OCI-LY7 (cell line): Measurements from ENCODE around the gene ANKMY1. TPM values are rescaled to one million over a fixed set of nuclear protein-coding genes. Genes with fewer than 3 reads are reported as not detected.

Source experiments
- BruUV-seq: library from RNA; stranded (reverse); fragments of 400-500 nt; replicated peaks from 2 replicates; lab custom pipeline; 2021; lab: Mats Ljungman, UMichigan
- CTCF ChIA-PET: fragments of 300-600 bp; sonication (Branson Sonifier 250); formaldehyde crosslinking; loops from one replicate; lab custom pipeline; 2022; ENCODE audit warnings: antibody characterized with exemption; ENCODE audit not compliant: unreplicated experiment; lab: Charles Lee
- POLR2A ChIA-PET: fragments of 300-600 bp; sonication (Branson Sonifier 250); formaldehyde crosslinking; loops from one replicate; lab custom pipeline; 2022; ENCODE audit warnings: antibody characterized with exemption; lab: Charles Lee
- DNase-seq: peaks from one replicate; pipeline ENCODE4 v3.0.0-alpha.2; 2015; ENCODE audit warnings: low spot score
- H2AFZ ChIP-seq: fragments of 200-600 bp; sonication (generic), shearing (Covaris generic); 2 replicates; pipeline ENCODE4 v1.6.1; 2014; ENCODE audit warnings: mild to moderate bottlenecking, antibody characterized with exemption, low read length, moderate library complexity
- H3K27ac ChIP-seq: fragments of 200-600 bp; sonication (generic); 2 replicates; pipeline ENCODE4 v1.5.1; 2014; ENCODE audit warnings: mixed run types, low read depth, mild to moderate bottlenecking, moderate library complexity, low read length, inconsistent platforms; ENCODE audit not compliant: poor library complexity, severe bottlenecking
- H3K36me3 ChIP-seq: fragments of 200-600 bp; sonication (generic); 2 replicates; pipeline ENCODE4 v1.6.1; 2014; ENCODE audit warnings: mild to moderate bottlenecking, antibody characterized with exemption, low read length, moderate library complexity, mixed read lengths; ENCODE audit not compliant: insufficient read depth
- H3K4me1 ChIP-seq: fragments of 200-600 bp; sonication (generic); 2 replicates; pipeline ENCODE4 v1.5.1; 2014; ENCODE audit warnings: mild to moderate bottlenecking, low read length; ENCODE audit not compliant: insufficient read depth, poor library complexity, severe bottlenecking
- H3K4me2 ChIP-seq: fragments of 200-600 bp; sonication (generic); 2 replicates; pipeline ENCODE4 v1.6.1; 2014; ENCODE audit warnings: mild to moderate bottlenecking, low read length
- H3K4me3 ChIP-seq: fragments of 200-600 bp; sonication (generic); 2 replicates; pipeline ENCODE4 v1.5.1; 2014; ENCODE audit warnings: mild to moderate bottlenecking, low read depth, low read length; ENCODE audit not compliant: poor library complexity, severe bottlenecking
- H3K79me2 ChIP-seq: fragments of 200-600 bp; sonication (generic); 2 replicates; pipeline ENCODE4 v1.6.1; 2016; ENCODE audit warnings: low read depth, mild to moderate bottlenecking, low read length, moderate library complexity, mixed read lengths; ENCODE audit not compliant: insufficient read depth
- H3K9me2 ChIP-seq: fragments of 200-600 bp; sonication (generic); 2 replicates; pipeline ENCODE4 v1.6.1; 2016; ENCODE audit warnings: mild to moderate bottlenecking, low read length, mixed read lengths; ENCODE audit not compliant: insufficient read depth
- H3K9me3 ChIP-seq: fragments of 200-600 bp; sonication (generic); 2 replicates; pipeline ENCODE4 v1.6.1; 2014; ENCODE audit warnings: mild to moderate bottlenecking, mixed run types, low read length, mixed read lengths
- H4K20me1 ChIP-seq: fragments of 200-600 bp; sonication (generic); 2 replicates; pipeline ENCODE4 v1.6.1; 2014; ENCODE audit warnings: mild to moderate bottlenecking, antibody characterized with exemption, low read length, moderate library complexity, mixed read lengths; ENCODE audit not compliant: insufficient read depth
- EZH2phosphoT487 ChIP-seq: fragments of 200-600 bp; sonication (generic); IDR thresholded peaks from 2 replicates; pipeline ENCODE4 v1.6.1; 2018; ENCODE audit warnings: low read depth, borderline replicate concordance, mild to moderate bottlenecking, mixed run types, antibody characterized with exemption, low read length, moderate library complexity, mixed read lengths
- intact Hi-C: fragments of 100-400 bp; cut with micrococcal nuclease; formaldehyde crosslinking; loops from one replicate; pipeline ENCODE4 v1.10.0; 2022; ENCODE audit not compliant: unreplicated experiment
- total RNA-seq, 2 experiments: library from RNA; depleted of rRNA in 1 of 2; stranded (reverse); fragments of >200 nt in 1 of 2; shearing (Covaris generic) in 1 of 2; gene quantifications; 2 replicates each; pipeline ENCODE4 v1.2.3, GENCODE V29; 2014 to 2022
- TF ChIP-seq, protein P1 (sequence below): fragments of 200-600 bp; sonication (generic); conservative IDR thresholded peaks from 2 replicates; pipeline ENCODE4 v1.5.1; 2014; ENCODE audit warnings: mild to moderate bottlenecking, antibody characterized with exemption, low read length, moderate library complexity, mixed read lengths

The ANKMY1 gene
- total RNA-seq, 2 experiments from 2014 or later, result 30.6 to 65.9 TPM

DNA sequence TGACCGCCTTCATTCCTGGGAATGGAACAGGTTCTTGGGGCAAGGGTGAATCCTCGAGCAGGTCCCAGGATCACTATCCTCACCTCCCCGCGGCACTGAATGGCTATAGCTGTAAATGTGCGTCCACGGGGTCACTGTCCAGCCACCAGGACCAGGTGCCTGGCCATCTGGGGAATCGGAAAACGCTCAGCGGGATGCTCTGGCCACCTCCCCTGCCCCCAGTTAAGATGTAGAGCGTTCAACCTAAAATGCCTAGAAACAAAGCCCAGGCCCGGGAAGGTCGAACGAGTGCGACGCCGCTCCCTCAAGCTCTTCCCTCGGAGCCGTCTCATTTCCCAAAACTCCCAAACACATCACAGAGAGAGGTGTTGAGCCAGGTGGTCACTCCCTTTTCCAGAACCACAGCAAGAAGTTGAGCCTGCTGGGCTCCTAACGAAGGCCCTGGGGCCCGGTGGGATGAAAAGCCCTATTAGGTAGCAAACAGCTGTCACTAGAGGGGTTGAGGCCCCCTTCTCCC, 28.0 kb upstream of the ANKMY1 start:
- POLR2A ChIA-PET, result interaction anchor here (0.6 to 4.4 kb wide), 8 partner anchors 8 to 948 kb away, joined by 3 to 59 read pairs (median 4); partner anchors contain the start of gene RNPEPL1
- Histone ChIP-seq H3K9me3 (no peaks in the 10 kb centered on the region), H3K36me3 (peaks cover 40% of the 10 kb centered on the region), H4K20me1 (peaks cover 10% of the 10 kb centered on the region; the same call in 1 of the 2 replicates), H3K79me2 (peaks cover 57% of the 10 kb centered on the region), H3K4me2 (peak overlapping the region; percentile 82), H3K27ac (peak overlapping the region; percentile 98), H2AFZ (no peak overlapping the region), H3K4me1 (peaks cover 57% of the 10 kb centered on the region), H3K9me2 (no peaks in the 10 kb centered on the region), H3K4me3 (peak overlapping the region; percentile 96)
- TF ChIP-seq, protein P1, sequence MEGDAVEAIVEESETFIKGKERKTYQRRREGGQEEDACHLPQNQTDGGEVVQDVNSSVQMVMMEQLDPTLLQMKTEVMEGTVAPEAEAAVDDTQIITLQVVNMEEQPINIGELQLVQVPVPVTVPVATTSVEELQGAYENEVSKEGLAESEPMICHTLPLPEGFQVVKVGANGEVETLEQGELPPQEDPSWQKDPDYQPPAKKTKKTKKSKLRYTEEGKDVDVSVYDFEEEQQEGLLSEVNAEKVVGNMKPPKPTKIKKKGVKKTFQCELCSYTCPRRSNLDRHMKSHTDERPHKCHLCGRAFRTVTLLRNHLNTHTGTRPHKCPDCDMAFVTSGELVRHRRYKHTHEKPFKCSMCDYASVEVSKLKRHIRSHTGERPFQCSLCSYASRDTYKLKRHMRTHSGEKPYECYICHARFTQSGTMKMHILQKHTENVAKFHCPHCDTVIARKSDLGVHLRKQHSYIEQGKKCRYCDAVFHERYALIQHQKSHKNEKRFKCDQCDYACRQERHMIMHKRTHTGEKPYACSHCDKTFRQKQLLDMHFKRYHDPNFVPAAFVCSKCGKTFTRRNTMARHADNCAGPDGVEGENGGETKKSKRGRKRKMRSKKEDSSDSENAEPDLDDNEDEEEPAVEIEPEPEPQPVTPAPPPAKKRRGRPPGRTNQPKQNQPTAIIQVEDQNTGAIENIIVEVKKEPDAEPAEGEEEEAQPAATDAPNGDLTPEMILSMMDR, result no peak
- no peak for TF ChIP-seq EZH2phosphoT487
- CTCF ChIA-PET, result interaction anchor here (2.3 kb wide), 1 partner anchor 20 kb away, joined by 13 read pairs; no protein-coding TSS in a partner anchor
- intact Hi-C loops, result loop anchor here (1.0 to 10.0 kb wide), 5 partner anchors 19 to 1183 kb away; partner anchors contain the start of genes HDAC4, HDLBP and SEPTIN2
- DNase-seq, result no peak
- TSS peak; percentile 92 for BruUV-seq

DNA sequence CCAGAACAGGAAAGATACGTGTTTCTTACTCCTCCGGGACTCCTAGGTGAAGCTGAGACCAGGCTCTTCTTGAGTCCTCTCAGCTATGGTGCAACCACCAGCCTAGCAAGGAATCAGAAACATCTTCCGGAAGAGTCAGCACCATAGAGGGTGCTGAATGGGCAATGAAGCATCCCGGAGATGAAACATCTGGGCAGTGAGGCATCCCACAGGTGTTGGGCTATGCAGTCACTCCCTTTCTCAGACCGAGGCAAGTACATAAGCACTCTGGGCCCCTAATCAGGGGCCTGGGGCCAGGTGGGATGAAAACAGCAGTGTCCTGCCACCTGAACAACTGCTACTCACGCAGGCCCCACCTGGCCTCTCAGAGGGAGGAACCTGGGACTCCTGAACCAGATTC, 27.3 kb upstream of the ANKMY1 start:
- peak overlapping the region; percentile 96 for H3K4me3 ChIP-seq
- peak; percentile 97 for DNase-seq
- H3K27ac ChIP-seq, result peak overlapping the region; percentile 98
- BruUV-seq, result no TSS peak
- intact Hi-C loops, result loop anchor here (1.0 to 10.0 kb wide), 4 partner anchors 19 to 1183 kb away; partner anchors contain the start of genes HDAC4, HDLBP and SEPTIN2
- no peak overlapping the region for H2AFZ ChIP-seq
- H3K9me2 ChIP-seq, result no peaks in the 10 kb centered on the region
- H3K4me1 ChIP-seq, result peaks cover 64% of the 10 kb centered on the region
- ChIA-PET CTCF (interaction anchor here (0.6 to 1.2 kb wide), 3 partner anchors 9 to 19 kb away, joined by 3 to 7 read pairs (median 5); partner anchors contain the start of gene RNPEPL1), POLR2A (interaction anchor here (0.6 to 4.4 kb wide), 7 partner anchors 9 to 948 kb away, joined by 3 to 59 read pairs (median 4); no protein-coding TSS in a partner anchor)
- H3K4me2 ChIP-seq, result peak overlapping the region; percentile 82
- no peaks in the 10 kb centered on the region for H3K9me3 ChIP-seq
- TF ChIP-seq, protein P1, result no peak
- no peak for TF ChIP-seq EZH2phosphoT487
- peaks cover 41% of the 10 kb centered on the region for H3K36me3 ChIP-seq
- peaks cover 64% of the 10 kb centered on the region for H3K79me2 ChIP-seq
- H4K20me1 ChIP-seq, result peaks cover 10% of the 10 kb centered on the region; the same call in 1 of the 2 replicates
